ENCODE data around the gene ABCC8. TPM values are rescaled to one million over a fixed set of nuclear protein-coding genes. Genes with fewer than 3 reads are reported as not detected.

Gene ABCC8
- total and polyA plus RNA-seq, 9 of the 15 experiments (the other 6 are each of a cell fraction or from before 2014, with no cell fraction given), result not detected

GRCh38 chr11:17352950-17353820, 123.5 kb downstream of the ABCC8 start (continued):
- TF ChIP-seq MGA (IDR thresholded peaks at IDR 0.05) (peak; percentile 84), NFE2 (IDR thresholded peaks at IDR 0.05; ENCODE audit: low read depth) (0 out of 2 replicates have a peak, but pooled peaks have one; percentile 37), POLR2A (conservative IDR thresholded peaks at IDR 0.05) (peak; percentile 88), CXXC5 (CRISPR knock-in tag; IDR thresholded peaks at IDR 0.05) (peak; percentile 90), PML (IDR thresholded peaks at IDR 0.05; ENCODE audit: low read length) (peak; percentile 41), STAT5B (CRISPR knock-in tag; IDR thresholded peaks at IDR 0.05) (no peak), YY1 (IDR thresholded peaks at IDR 0.05; ENCODE audit: borderline replicate concordance in 1 of 3, control insufficient read depth in 1 of 3, extremely low read depth in 1 of 3, insufficient read depth in 3 of 3, insufficient read length in 1 of 3, insufficient replicate concordance in 2 of 3, low read depth in 1 of 3, low read length in 2 of 3) (peak in 1 of 3 experiments; percentile 55), RREB1 (CRISPR knock-in tag; IDR thresholded peaks at IDR 0.05) (no peak), DPF2 (IDR thresholded peaks at IDR 0.05) (peak; percentile 45; the same call in 1 of the 2 replicates), NR3C1 (CRISPR knock-in tag; IDR thresholded peaks at IDR 0.05) (peak; percentile 76; the same call in 1 of the 2 replicates)
